GM23248 (cell line): Measurements from ENCODE around the gene CBX8. TPM values are rescaled to one million over a fixed set of nuclear protein-coding genes. Genes with fewer than 3 reads are reported as not detected.

Experiments used
- DNase-seq: peaks from one replicate; pipeline ENCODE4 v3.0.0-alpha.2; 2015
- H2AFZ ChIP-seq: fragments of 200-600 bp; sonication (generic); 2 replicates; pipeline ENCODE4 v1.6.1; 2016; ENCODE audit warnings: antibody characterized with exemption
- H3F3A ChIP-seq: fragments of 200-600 bp; sonication (generic); 2 replicates; pipeline ENCODE4 v1.6.1; 2016; ENCODE audit warnings: mild to moderate bottlenecking, antibody characterized with exemption, mixed run types; ENCODE audit not compliant: insufficient read depth
- H3K27ac ChIP-seq: fragments of 200-600 bp; sonication (generic); 2 replicates; pipeline ENCODE4 v1.5.1; 2016; ENCODE audit warnings: mild to moderate bottlenecking
- H3K27me3 ChIP-seq: fragments of 200-600 bp; sonication (generic); replicated peaks from 2 replicates; pipeline ENCODE4 v1.6.1; 2016; ENCODE audit warnings: mild to moderate bottlenecking; ENCODE audit not compliant: insufficient read depth
- H3K36me3 ChIP-seq: fragments of 200-600 bp; sonication (generic); 2 replicates; pipeline ENCODE4 v1.6.1; 2016; ENCODE audit warnings: low read depth, mild to moderate bottlenecking
- H3K4me1 ChIP-seq: fragments of 200-600 bp; sonication (generic); 2 replicates; pipeline ENCODE4 v1.6.1; 2016; ENCODE audit warnings: mild to moderate bottlenecking; ENCODE audit not compliant: insufficient read depth
- H3K4me2 ChIP-seq: fragments of 200-600 bp; sonication (generic); one replicate; pipeline ENCODE4 v1.6.1; 2016; ENCODE audit warnings: mild to moderate bottlenecking; ENCODE audit not compliant: unreplicated experiment
- H3K4me3 ChIP-seq: fragments of 200-600 bp; sonication (generic); 2 replicates; pipeline ENCODE4 v1.5.1; 2016; ENCODE audit warnings: mild to moderate bottlenecking
- H3K79me2 ChIP-seq: fragments of 200-600 bp; sonication (generic); 2 replicates; pipeline ENCODE4 v1.6.1; 2016; ENCODE audit warnings: mild to moderate bottlenecking; ENCODE audit not compliant: insufficient read depth
- H3K9ac ChIP-seq: fragments of 200-600 bp; sonication (generic); 2 replicates; pipeline ENCODE4 v1.6.1; 2016; ENCODE audit warnings: mild to moderate bottlenecking
- H3K9me2 ChIP-seq: fragments of 200-600 bp; sonication (generic); 2 replicates; pipeline ENCODE4 v1.6.1; 2016; ENCODE audit warnings: mixed run types, mild to moderate bottlenecking, moderate library complexity; ENCODE audit not compliant: insufficient read depth
- H3K9me3 ChIP-seq: fragments of 200-600 bp; sonication (generic); one replicate; pipeline ENCODE4 v1.6.1; 2017; ENCODE audit warnings: low read depth
- H4K20me1 ChIP-seq: fragments of 200-600 bp; sonication (generic); 2 replicates; pipeline ENCODE4 v1.6.0; 2016; ENCODE audit not compliant: insufficient read depth
- EZH2 ChIP-seq: fragments of 200-600 bp; sonication (generic); IDR thresholded peaks from 2 replicates; pipeline ENCODE4 v1.6.1; 2018; ENCODE audit warnings: antibody characterized with exemption, mild to moderate bottlenecking; ENCODE audit not compliant: insufficient read depth, poor library complexity, severe bottlenecking
- EZH2phosphoT487 ChIP-seq: fragments of 200-600 bp; sonication (generic); IDR thresholded peaks from 2 replicates; pipeline ENCODE4 v1.6.1; 2018; ENCODE audit warnings: antibody characterized with exemption, moderate library complexity, mild to moderate bottlenecking, low read depth; ENCODE audit not compliant: insufficient read depth
- WGBS, 2 experiments: methylation state at CpG; one replicate each; pipeline ENCODE4 v1.1.6; 2015 to 2017; ENCODE audit warnings: low lambda C conversion rate in 2 of 2, low coverage in 1 of 2; ENCODE audit errors: missing lambda C conversion rate in 2 of 2; 5-methylcytosine and 5-hydroxymethylcytosine counted together
- in situ Hi-C: fragments of 300-500 bp; cut with MboI; formaldehyde crosslinking; loops from 2 replicates; pipeline ENCODE4 v1.15.0; 2020
- polyA plus RNA-seq: library from polyadenylated mRNA; unstranded; fragments of >200 nt; fragmentation: Nextera tagmentation; extraction: Ambion mirVana; gene quantifications from 2 replicates; pipeline ENCODE4 v1.2.1, GENCODE V29; 2016
- total RNA-seq: library from RNA; depleted of rRNA; stranded (reverse); fragments of >200 nt; shearing (Covaris generic); gene quantifications from 2 replicates; pipeline ENCODE4 v1.2.3, GENCODE V29; 2014

Gene CBX8
- total and polyA plus RNA-seq, 2 experiments from 2014 or later: 3.9 to 5.9 TPM

- Histone ChIP-seq H3K9me3 (no peaks in the 10 kb centered on the region), H3K9ac (no peak overlapping the region), H3K4me2 (no peak overlapping the region), H3K4me3 (no peak overlapping the region), H3K9me2 (no peaks in the 10 kb centered on the region), H3K36me3 (no peaks in the 10 kb centered on the region), H3K4me1 (no peaks in the 10 kb centered on the region), H3F3A (peaks cover 2% of the 10 kb centered on the region; the same call in 1 of the 2 replicates), H3K27ac (no peak overlapping the region), H3K27me3 (no peaks in the 10 kb centered on the region; the same call in 1 of the 2 replicates), H3K79me2 (no peaks in the 10 kb centered on the region), H2AFZ (no peak overlapping the region), H4K20me1 (no peaks in the 10 kb centered on the region)
- TF ChIP-seq EZH2phosphoT487 (no peak), EZH2 (no peak)
- WGBS, 2 experiments: 62 to 64% methylated on average over 6 of the region's 6 CpGs
- DNase-seq: no peak
- in situ Hi-C loops: no loop called here
Measured at GRCh38 chr17:79824893-79825579, 28.2 kb upstream of the CBX8 start.

GRCh38 chr17:79824234-79824633 lies 27.4 kb upstream of the CBX8 start:
- H3K9me2 ChIP-seq: no peaks in the 10 kb centered on the region
- no peaks in the 10 kb centered on the region for H3K4me1 ChIP-seq
- H3K27me3 ChIP-seq: no peaks in the 10 kb centered on the region; the same call in 1 of the 2 replicates
- H3F3A ChIP-seq: no peaks in the 10 kb centered on the region
- H3K79me2 ChIP-seq: no peaks in the 10 kb centered on the region
- H3K27ac ChIP-seq: no peak overlapping the region
- H4K20me1 ChIP-seq: no peaks in the 10 kb centered on the region
- H3K4me3 ChIP-seq: no peak overlapping the region
- in situ Hi-C loops: no loop called here
- no peak overlapping the region for H3K4me2 ChIP-seq
- TF ChIP-seq EZH2phosphoT487 (no peak), EZH2 (no peak)
- H2AFZ ChIP-seq: no peak overlapping the region
- H3K9ac ChIP-seq: no peak overlapping the region
- no peak for DNase-seq
- no peaks in the 10 kb centered on the region for H3K36me3 ChIP-seq
- 86 to 90% methylated on average over 10 to 17 of the region's 17 CpGs for WGBS, 2 experiments
- no peaks in the 10 kb centered on the region for H3K9me3 ChIP-seq

GRCh38 chr17:79822583-79823124 lies 25.8 kb upstream of the CBX8 start:
- H3K4me3 ChIP-seq: no peak overlapping the region
- 90 to 91% methylated on average over 17 of the region's 17 CpGs for WGBS, 2 experiments
- H2AFZ ChIP-seq: no peak overlapping the region
- no peak for DNase-seq
- no peak overlapping the region for H3K4me2 ChIP-seq
- no peaks in the 10 kb centered on the region for H3K79me2 ChIP-seq
- H3F3A ChIP-seq: no peaks in the 10 kb centered on the region
- H3K27ac ChIP-seq: no peak overlapping the region
- TF ChIP-seq EZH2 (no peak), EZH2phosphoT487 (no peak)
- no peaks in the 10 kb centered on the region for H3K9me3 ChIP-seq
- H4K20me1 ChIP-seq: no peaks in the 10 kb centered on the region
- peaks cover 13% of the 10 kb centered on the region; the same call in 1 of the 2 replicates for H3K27me3 ChIP-seq
- no peaks in the 10 kb centered on the region for H3K9me2 ChIP-seq
- no peaks in the 10 kb centered on the region for H3K4me1 ChIP-seq
- H3K36me3 ChIP-seq: no peaks in the 10 kb centered on the region
- H3K9ac ChIP-seq: no peak overlapping the region
- in situ Hi-C loops: no loop called here

GRCh38 chr17:79821331-79822095 lies 24.6 kb upstream of the CBX8 start:
- H4K20me1 ChIP-seq: no peaks in the 10 kb centered on the region
- H3K4me1 ChIP-seq: no peaks in the 10 kb centered on the region
- no peaks in the 10 kb centered on the region for H3F3A ChIP-seq
- no peak overlapping the region for H3K4me2 ChIP-seq
- 70 to 71% methylated on average over 12 of the region's 12 CpGs for WGBS, 2 experiments
- H3K27me3 ChIP-seq: peaks cover 24% of the 10 kb centered on the region; the same call in 1 of the 2 replicates
- H2AFZ ChIP-seq: no peak overlapping the region
- in situ Hi-C loops: no loop called here
- no peaks in the 10 kb centered on the region for H3K36me3 ChIP-seq
- TF ChIP-seq EZH2 (no peak), EZH2phosphoT487 (no peak)
- DNase-seq: no peak
- no peak overlapping the region for H3K4me3 ChIP-seq
- H3K79me2 ChIP-seq: no peaks in the 10 kb centered on the region
- no peak overlapping the region for H3K27ac ChIP-seq
- H3K9ac ChIP-seq: no peak overlapping the region
- no peaks in the 10 kb centered on the region for H3K9me2 ChIP-seq
- no peaks in the 10 kb centered on the region for H3K9me3 ChIP-seq
